K562 (cell line): ENCODE measurements around the gene AS3MT.

Experiments
- BDP1 ChIP-seq: IDR thresholded peaks from 3 replicates; pipeline ENCODE4 v1.6.1; 2011; ENCODE audit not compliant: insufficient read length, insufficient read depth
- BHLHE40 ChIP-seq: IDR thresholded peaks from 2 replicates; pipeline ENCODE4 v1.6.1; 2011; ENCODE audit warnings: low read length, improper control_type of control experiment
- CHD2 ChIP-seq: IDR thresholded peaks from 2 replicates; pipeline ENCODE4 v1.6.1; 2011; ENCODE audit warnings: low read depth, low read length
- EP400 ChIP-seq: fragments of 450-650 bp; IDR thresholded peaks from 2 replicates; pipeline ENCODE4 v1.6.1; 2017; ENCODE audit warnings: antibody characterized with exemption, mild to moderate bottlenecking, moderate library complexity
- FOXK1 ChIP-seq: sonication (generic); formaldehyde crosslinking; IDR thresholded peaks from 2 replicates; pipeline ENCODE4 v1.8.0; 2022; ENCODE audit warnings: missing genetic modification reagents, mild to moderate bottlenecking, borderline replicate concordance
- PHF8 ChIP-seq: fragments of 200-600 bp; sonication (generic); IDR thresholded peaks from 2 replicates; pipeline ENCODE4 v1.6.1; 2012; ENCODE audit warnings: mixed run types, mild to moderate bottlenecking, inconsistent platforms, low read length, moderate library complexity, borderline replicate concordance
- POLR2A ChIP-seq: fragments of 450-650 bp; conservative IDR thresholded peaks from 2 replicates; pipeline ENCODE4 v1.6.1; 2016
- TBP ChIP-seq: optimal IDR thresholded peaks from 2 replicates; pipeline ENCODE3; 2011; ENCODE audit warnings: low read depth, low read length, improper control_type of control experiment
- TGIF2 ChIP-seq: sonication (generic); formaldehyde crosslinking; IDR thresholded peaks from 2 replicates; pipeline ENCODE4 v1.8.1; 2022; ENCODE audit warnings: mild to moderate bottlenecking, missing genetic modification reagents, moderate library complexity
- ZNF76 ChIP-seq: fragments of 250-450 bp; sonication (Bioruptor Pico); IDR thresholded peaks from 2 replicates; pipeline ENCODE4 v1.4.0; 2020; ENCODE audit warnings: mild to moderate bottlenecking, moderate library complexity, borderline replicate concordance
- TF ChIP-seq, protein P1 (sequence below), 2 experiments: fragments of 450-650 bp; formaldehyde crosslinking in 1 of 2; IDR thresholded peaks; 2 replicates each; pipeline versions ENCODE4 v1.4.0 to v1.6.1; 2014 to 2020; ENCODE audit warnings: mild to moderate bottlenecking in 2 of 2, borderline replicate concordance in 1 of 2, low read depth in 1 of 2
- TF ChIP-seq, protein P2 (sequence below): sonication (generic); formaldehyde crosslinking; IDR thresholded peaks from 2 replicates; pipeline ENCODE4 v1.5.0; 2020; ENCODE audit warnings: missing genetic modification reagents
- TF ChIP-seq, protein P3 (sequence below), 3 experiments: IDR thresholded peaks in 2 of 3; conservative IDR thresholded peaks in 1 of 3; 2 replicates each; pipeline ENCODE4 v1.5.1; 2011 to 2012; ENCODE audit warnings: low read length in 3 of 3, mild to moderate bottlenecking in 3 of 3, control low read depth in 2 of 3, improper control_type of control experiment in 1 of 3, inconsistent platforms in 1 of 3, low read depth in 1 of 3, mixed read lengths in 1 of 3, moderate library complexity in 1 of 3; ENCODE audit not compliant: insufficient read depth in 2 of 3
- TF ChIP-seq, protein P4 (sequence below): fragments of 250-450 bp; sonication (Bioruptor Pico); IDR thresholded peaks from 2 replicates; pipeline ENCODE4 v1.5.0; 2021

DNA sequence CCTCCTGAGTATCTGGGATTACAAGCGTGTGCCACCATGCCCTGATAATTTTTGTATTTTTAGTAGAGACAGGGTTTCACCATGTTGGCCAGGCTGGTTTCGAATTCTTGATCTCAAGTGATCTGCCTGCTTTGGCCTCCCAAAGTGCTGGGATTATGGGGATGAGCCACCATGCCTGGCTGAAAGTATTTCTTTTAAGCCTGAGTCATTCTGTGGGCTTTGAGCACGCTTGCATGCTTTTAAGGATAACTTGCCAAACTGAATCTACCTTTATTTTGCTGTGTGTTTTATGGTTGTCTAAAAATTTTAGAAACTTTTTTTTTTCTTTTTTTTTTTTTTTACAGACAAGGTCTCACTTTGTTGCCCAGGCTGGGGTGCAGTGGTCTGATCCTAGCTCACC lies 82.0 kb downstream of the AS3MT start:
- TF ChIP-seq ZNF76, result no peak
- no peak for TF ChIP-seq BDP1
- TF ChIP-seq PHF8, result no peak
- no peak for TF ChIP-seq CHD2
- TF ChIP-seq TBP, result no peak
- TF ChIP-seq, protein P1, sequence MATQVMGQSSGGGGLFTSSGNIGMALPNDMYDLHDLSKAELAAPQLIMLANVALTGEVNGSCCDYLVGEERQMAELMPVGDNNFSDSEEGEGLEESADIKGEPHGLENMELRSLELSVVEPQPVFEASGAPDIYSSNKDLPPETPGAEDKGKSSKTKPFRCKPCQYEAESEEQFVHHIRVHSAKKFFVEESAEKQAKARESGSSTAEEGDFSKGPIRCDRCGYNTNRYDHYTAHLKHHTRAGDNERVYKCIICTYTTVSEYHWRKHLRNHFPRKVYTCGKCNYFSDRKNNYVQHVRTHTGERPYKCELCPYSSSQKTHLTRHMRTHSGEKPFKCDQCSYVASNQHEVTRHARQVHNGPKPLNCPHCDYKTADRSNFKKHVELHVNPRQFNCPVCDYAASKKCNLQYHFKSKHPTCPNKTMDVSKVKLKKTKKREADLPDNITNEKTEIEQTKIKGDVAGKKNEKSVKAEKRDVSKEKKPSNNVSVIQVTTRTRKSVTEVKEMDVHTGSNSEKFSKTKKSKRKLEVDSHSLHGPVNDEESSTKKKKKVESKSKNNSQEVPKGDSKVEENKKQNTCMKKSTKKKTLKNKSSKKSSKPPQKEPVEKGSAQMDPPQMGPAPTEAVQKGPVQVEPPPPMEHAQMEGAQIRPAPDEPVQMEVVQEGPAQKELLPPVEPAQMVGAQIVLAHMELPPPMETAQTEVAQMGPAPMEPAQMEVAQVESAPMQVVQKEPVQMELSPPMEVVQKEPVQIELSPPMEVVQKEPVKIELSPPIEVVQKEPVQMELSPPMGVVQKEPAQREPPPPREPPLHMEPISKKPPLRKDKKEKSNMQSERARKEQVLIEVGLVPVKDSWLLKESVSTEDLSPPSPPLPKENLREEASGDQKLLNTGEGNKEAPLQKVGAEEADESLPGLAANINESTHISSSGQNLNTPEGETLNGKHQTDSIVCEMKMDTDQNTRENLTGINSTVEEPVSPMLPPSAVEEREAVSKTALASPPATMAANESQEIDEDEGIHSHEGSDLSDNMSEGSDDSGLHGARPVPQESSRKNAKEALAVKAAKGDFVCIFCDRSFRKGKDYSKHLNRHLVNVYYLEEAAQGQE (IDR thresholded peaks at IDR 0.05; ENCODE audit: borderline replicate concordance), result no peak
- TF ChIP-seq, protein P1 (CRISPR knock-in tag; IDR thresholded peaks at IDR 0.05; ENCODE audit: low read depth), result no peak
- no peak for TF ChIP-seq TGIF2 (CRISPR knock-in tag)
- TF ChIP-seq, protein P2, sequence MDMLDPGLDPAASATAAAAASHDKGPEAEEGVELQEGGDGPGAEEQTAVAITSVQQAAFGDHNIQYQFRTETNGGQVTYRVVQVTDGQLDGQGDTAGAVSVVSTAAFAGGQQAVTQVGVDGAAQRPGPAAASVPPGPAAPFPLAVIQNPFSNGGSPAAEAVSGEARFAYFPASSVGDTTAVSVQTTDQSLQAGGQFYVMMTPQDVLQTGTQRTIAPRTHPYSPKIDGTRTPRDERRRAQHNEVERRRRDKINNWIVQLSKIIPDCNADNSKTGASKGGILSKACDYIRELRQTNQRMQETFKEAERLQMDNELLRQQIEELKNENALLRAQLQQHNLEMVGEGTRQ (CRISPR knock-in tag), result no peak
- no peak for TF ChIP-seq POLR2A
- TF ChIP-seq, protein P3, sequence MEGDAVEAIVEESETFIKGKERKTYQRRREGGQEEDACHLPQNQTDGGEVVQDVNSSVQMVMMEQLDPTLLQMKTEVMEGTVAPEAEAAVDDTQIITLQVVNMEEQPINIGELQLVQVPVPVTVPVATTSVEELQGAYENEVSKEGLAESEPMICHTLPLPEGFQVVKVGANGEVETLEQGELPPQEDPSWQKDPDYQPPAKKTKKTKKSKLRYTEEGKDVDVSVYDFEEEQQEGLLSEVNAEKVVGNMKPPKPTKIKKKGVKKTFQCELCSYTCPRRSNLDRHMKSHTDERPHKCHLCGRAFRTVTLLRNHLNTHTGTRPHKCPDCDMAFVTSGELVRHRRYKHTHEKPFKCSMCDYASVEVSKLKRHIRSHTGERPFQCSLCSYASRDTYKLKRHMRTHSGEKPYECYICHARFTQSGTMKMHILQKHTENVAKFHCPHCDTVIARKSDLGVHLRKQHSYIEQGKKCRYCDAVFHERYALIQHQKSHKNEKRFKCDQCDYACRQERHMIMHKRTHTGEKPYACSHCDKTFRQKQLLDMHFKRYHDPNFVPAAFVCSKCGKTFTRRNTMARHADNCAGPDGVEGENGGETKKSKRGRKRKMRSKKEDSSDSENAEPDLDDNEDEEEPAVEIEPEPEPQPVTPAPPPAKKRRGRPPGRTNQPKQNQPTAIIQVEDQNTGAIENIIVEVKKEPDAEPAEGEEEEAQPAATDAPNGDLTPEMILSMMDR (IDR thresholded peaks at IDR 0.05 in 2 of 3, conservative IDR thresholded peaks at IDR 0.05 in 1 of 3; ENCODE audit: insufficient read depth in 2 of 3, low read depth in 1 of 3, low read length in 3 of 3), result no peak
- no peak for TF ChIP-seq BHLHE40
- TF ChIP-seq EP400, result no peak
- TF ChIP-seq, protein P4, sequence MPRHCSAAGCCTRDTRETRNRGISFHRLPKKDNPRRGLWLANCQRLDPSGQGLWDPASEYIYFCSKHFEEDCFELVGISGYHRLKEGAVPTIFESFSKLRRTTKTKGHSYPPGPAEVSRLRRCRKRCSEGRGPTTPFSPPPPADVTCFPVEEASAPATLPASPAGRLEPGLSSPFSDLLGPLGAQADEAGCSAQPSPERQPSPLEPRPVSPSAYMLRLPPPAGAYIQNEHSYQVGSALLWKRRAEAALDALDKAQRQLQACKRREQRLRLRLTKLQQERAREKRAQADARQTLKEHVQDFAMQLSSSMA (CRISPR knock-in tag), result no peak
- no peak for TF ChIP-seq FOXK1 (CRISPR knock-in tag)
